ENCODE measurements around the gene CCDC150.
A peak's percentile ranks its signal among the peaks of the same experiment; 100 is the strongest.
"Not testable (repeated sequence)": the region's sequence is repeated elsewhere in the genome, so short reads cannot be mapped to it uniquely, and the experiment has no call there.

CCDC150 gene

DNA sequence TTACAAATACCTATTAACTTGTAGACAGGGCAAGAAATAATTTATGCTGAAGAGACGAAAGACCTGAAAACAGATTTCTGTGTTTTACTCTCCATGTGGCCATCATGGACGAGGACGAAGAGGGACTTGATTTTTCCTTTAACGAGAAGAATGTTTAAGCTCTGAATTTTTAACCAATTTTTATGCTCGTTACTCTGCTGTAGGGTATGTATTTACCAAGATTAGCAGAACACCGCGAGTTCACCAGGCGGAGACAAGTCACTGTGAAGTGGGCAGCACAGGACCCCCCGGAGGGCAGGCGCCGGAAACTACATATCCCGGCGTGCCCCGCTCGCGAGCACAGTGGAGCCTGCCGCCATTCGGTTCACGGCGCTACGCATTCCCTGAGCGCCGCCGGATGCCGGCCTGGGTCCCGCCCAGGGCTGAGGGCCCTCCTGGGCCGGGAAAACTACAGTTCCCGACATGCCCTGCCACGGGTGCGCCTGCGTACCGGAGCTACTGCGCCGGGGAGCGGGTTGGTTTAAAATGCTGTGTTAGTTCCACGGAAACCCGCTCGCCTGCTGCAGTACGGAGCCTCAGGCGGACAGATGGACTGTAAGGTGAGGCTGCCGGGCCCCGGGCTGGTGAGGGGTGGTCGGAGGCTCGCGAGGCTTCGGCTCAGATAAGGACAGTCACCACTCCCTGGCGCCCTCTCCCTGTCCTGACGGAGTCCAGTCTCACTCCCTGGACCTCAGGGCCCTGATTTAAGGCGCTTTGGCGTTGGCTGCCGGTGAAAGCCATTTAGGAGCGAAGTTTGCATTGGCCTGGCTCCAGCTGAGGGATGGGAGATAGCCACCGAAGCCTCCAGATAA lies at the start of gene CCDC150:
Gene CCDC150, plus strand, starts transcription at position 536 of the 851 bp plus-strand sequence. Its CDS starts 52 bp downstream, at position 588.
- peak; percentile 97 to 98 for DNase-seq

DNA sequence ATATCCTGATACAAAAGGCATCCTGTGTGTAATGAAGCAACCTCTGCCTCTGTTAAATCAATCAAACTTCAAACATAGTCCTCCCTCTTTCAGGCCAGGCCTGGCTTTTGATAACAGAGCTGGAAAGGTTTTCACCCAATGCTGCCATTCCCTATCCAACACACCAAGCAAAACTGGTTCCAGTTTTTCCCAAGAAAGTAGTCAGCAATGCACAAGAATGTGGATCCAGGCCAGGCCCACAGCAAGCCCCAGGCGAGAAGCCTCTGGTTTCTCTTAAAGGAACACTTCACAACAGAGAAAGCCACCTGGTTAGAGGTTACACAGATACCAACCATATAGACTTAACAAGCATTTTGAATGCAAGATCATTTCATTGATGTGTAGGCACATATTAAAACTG lies 49.2 kb upstream of the CCDC150 start:
- DNase-seq: no peak

DNA sequence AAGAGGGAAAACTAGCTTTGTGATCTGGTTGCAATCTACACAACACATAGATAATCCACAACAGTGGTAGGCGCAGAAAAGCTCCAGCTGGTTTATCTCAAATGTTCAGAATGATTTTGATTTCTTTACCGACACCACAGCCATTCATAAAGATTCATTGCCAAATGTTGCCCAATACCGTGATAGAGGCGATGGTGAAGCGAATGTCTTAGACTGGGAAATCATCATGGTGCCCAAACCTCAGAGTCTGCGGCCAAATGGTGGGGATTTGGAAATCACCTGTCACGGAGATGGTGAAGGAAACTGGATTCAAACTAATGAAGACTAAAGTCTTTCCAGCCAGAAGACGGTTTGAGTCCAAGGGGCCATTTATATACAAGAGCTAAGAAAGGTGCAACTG lies 48.5 kb upstream of the CCDC150 start:
- no peak for DNase-seq

DNA sequence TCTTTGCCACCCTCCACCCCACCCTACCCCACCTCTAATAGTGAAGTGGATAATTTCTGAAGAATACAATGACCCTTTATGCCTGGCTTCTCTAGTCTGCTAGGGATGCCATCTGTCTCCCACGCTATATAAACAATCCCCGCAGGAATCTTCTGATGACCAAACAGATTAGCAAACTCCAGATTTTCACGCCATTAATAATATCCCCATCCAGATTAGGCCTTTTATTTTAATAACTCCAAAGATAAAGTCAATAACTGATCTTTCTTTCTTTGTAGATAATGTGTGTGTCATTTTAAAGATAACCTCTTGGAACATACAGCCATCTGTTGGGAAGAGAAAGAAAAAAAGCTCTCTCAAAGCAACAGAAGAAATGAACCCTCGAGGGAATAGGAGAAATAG lies 47.9 kb upstream of the CCDC150 start:
- no peak for DNase-seq

DNA sequence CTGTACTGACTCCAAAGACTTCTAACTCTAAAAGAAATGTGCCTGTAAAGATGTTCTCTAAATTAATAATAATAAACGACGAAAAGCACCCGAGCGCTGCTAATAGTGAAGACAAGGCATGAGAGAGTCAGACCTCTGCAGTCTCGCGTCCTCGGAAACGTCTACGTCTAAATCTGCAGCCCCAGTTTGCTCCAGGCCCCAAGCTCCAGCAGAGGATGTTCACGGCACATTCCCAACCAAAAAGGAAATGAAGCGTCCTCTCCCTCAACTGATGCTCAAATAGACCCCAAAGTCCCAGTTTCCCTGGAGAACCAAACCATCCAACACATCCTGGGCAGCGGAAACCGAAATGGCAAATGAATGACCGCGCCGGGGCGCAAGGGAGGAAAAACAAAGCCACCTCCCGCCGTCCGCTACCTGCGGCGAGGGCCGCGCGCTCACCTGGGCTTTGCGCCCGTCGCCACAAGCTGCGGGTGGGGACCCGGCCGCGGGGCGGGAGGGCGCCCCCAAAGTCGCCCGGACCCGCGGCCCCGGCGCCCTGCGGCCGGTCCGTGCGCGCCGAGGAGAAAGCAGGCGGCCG lies 47.1 kb upstream of the CCDC150 start:
- DNase-seq: peak; percentile 33 to 50

DNA sequence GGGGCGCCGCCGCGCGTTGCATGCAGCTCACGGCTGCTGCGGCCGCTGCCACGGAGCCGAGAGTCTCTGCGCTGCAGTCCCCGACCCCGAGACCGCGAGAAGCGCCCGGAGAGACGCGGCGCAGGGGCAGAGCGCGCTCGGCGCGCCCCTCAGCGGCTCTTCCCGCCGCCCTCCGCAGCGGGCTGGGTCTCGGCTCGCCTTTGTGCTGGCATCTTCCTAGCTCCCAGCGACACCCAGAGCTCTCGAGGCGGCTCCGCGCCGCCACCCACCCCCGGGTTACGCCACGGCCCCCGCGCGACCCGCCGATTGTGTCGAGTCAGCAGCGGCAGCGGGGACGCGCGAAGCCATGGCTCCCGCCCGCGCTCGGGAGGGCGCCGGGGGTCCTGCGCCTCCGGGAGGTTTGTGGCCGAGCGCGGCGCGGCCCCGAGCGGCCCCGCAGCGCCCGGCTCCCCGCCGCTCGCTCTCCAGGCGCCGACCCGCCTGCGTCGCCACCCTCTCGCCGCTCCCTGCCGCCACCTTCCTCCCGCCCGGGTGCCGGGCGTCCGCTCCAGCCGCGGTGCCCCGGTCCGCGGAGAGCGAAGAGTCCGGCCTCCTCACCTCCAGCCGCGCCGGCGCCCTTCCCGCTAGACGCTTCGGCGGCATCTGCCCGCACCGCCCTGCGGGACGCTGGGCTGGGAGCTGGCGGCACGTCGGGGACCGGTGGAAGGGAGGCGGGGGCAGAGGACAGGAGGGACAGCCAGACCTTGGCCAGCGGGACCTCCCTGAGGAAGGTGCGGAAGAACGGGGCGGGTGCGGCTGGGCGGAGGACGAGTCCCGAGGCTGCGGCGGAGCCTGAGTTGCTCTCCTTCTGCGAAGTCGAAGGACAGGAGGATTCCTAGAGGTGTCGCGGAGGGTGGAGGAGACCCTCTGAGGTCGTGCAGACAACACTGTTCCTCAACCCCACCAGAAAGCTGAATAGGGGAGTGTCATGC lies 46.3 kb upstream of the CCDC150 start, which contains the start of gene HECW2:
Gene HECW2, minus strand, starts transcription at position 644 of the 971 bp plus-strand sequence.
- DNase-seq: peak; percentile 23 to 31

DNA sequence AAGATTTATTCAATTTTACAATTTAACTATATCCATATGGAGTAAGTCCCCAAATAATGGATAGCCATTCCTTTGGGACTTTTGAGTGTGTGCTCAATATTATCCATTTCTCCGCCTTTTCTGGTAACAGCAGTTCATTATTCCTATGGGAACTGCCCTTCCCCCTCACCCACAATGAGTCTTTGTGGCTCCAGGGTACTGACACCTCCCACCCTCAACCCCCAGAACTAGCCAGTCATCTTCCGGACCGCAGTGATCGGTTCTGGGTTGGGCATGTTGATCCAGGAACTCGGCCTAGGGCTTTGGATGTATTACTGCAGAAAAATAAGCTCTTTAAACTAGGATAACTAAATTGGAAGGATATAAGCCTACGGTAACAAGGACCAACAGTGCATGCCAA lies 45.4 kb upstream of the CCDC150 start:
- DNase-seq: no peak

DNA sequence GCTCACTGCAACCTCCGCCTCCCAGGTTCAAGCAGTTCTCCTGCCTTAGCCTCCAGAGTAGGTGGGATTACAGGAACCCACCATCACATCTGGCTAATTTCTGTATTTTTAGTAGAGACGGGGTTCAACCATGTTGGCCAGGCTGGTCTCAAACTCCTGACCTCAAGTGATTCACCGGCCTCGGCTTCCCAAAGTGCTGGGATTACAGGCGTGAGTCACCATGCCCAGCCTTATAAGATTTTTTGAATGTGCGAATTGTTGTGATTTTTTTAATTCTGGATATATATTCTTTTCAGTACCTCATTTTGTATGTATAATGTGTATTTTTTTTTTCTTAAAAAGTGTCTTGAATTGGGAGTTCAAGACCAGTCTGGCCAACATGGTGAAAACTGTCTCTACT lies 42.0 kb upstream of the CCDC150 start:
- DNase-seq: no peak

DNA sequence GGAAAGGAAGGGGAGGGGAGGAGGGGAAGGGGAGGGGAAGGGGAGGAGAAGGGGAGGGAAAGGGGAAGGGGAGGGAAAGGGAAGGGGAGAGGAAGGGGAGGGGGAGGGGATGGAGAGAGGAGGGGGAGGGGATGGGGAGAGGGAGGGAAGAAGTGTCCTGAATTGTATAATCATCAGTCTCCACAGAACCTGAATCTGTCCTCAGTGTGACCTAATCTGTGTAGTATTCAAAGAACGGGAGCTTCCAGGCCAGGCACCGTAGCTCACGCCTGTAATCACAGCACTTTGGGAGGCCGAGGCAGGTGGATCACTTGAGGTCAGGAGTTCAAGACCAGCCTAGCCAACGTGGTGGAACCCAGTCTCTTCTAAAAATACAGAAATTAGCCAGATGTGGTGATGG lies 41.1 kb upstream of the CCDC150 start:
- DNase-seq: no peak

DNA sequence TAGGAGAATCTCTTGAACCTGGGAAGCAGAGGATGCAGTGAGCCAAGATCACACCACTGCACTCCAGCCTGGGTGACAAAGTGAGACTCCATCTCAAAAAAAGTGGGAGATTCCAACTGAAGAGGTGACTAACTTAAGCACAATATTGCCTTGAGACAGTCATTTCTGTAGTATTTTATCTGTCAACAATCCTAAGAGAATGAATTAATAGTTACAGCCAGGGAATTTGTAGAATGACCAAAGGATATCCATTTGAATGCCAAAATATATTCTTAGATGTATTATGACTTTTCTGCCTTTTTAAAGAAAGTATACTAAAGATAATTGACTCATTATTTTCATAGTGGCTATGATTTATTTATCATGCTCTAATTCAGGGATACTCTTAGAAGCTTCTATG lies 40.7 kb upstream of the CCDC150 start:
- no peak for DNase-seq

DNA sequence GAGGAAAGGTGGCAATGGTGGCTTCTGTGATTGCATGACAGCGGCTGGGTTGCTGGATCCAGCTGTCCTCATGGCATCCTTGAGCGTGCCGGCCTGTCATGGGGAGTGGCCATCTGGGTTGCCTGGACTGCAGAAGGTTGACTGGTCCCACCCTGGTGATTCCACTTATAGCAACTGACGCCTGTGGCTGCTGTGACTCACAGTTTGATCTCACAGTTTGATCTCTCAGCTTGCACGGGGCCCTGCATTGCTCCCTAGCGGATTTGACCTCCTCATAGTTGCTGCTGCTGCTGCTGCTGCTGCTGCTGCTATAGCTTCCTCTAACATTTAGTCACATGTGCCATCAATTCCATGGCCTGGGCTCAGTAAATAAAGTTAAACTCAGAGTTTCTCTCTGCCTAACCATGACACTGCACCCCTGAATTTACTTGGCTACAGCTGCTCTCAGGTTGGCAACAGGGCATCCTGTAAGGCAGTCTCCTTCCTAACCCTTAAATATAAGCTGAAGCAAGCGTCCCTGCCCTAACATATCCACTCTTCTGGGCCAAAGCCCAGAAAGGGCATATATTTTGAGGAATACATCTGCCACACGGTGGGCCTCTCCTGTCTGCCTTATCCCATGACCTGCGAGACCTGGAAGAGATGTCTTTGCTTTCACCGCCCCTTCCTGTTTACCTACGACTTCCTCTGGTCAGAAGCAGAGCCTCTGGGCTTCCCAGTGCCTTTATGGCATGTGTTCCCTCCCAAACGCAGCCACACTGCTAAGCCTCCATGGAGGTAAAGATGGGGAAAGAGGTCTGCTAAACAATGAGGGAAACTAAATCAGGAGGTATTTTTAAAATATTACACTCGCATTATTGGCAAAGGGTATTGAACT lies 37.8 kb upstream of the CCDC150 start:
- no peak for DNase-seq

DNA sequence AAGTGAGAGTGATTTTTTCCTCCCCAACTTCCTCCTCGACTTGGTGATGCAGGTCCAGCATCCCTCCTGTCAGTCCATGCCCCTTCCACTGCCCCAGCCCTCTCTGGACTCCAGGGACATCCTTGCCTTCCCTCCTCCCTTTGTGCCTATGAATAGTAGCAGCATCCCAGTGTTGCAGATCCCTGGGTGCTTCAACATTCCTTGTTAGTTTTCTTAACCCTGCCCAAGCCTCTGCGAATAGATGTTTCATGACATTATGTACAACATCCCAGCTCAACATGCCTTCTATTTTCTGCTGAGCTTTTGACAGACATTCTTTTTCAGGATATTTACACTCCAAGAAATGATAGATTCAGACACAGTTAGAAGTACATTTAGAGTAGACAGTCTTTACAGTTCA lies 35.3 kb upstream of the CCDC150 start:
- DNase-seq: no peak

DNA sequence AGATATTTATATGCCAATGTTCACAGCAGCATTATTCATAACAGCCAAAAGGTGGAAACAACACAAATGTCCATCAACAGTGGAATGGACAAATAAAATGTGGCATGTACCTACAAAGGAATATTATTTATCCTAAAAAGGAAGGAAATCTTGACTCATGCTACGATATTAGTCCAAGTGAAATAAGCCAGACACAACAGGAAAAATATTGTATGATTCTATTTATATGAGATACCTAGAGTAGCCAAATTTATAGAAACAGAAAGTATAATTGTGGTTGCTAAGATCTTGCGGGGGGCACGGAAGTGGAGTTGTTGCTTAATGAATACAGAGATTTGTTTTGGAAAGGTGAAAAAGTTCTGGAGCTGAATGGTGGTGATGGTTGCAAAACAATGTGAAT lies 33.0 kb upstream of the CCDC150 start:
- no peak for DNase-seq

DNA sequence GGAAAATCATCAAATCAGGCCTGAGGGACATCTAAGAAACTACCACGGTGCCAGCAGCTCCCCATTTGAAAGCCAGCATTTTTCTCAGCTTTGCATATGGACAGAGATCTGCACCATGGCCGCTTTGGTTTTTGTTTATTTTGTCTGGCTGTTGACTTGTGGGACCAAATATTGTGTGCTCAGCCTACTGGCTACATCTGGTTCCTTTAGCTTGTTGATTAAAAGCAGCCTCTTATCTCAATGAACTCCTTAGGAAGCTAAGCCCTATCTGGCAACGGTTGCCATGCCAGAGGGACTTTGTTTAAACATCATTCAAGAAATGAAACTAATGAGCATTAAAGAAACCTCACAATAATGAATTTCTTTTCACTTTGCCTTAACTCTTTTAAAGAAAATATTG lies 32.4 kb upstream of the CCDC150 start:
- DNase-seq: no peak

DNA sequence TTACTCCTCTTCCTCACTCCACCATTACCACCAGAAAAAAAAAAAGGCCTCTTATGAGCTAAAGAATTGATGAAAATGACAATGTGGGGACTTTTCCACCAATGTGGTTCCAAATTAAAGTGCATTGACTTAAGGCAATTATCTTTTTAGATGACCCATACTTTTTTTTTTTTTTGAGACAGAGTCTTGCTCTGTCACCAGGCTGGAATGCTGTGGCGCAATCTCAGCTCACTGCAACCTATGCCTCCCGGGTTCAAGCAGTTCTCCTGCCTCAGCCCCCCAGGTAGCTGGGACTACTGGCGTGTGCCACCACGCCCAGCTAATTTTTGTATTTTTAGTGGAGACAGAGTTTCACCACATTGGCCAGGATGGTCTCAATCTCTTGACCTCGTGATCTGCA lies 31.6 kb upstream of the CCDC150 start:
- DNase-seq: not testable (repeated sequence)

DNA sequence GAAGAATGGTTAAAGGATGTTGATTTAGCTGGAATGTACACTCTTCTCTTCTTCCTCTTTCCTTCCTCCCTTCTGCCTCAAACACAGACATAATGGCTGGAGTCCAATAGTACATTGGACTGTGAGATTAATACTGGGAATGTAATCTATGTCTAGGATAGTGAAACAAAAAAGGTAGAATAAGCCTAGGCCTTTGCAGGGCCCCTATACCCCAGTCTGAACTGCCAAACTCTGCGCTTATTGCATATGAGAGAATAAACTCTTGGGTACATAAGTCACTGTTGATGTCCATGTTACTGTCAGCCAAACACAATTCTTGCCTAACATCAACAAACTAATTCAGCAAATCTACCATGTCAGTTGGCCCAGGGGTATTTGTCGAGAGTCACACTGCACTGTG lies 29.7 kb upstream of the CCDC150 start:
- no peak for DNase-seq

DNA sequence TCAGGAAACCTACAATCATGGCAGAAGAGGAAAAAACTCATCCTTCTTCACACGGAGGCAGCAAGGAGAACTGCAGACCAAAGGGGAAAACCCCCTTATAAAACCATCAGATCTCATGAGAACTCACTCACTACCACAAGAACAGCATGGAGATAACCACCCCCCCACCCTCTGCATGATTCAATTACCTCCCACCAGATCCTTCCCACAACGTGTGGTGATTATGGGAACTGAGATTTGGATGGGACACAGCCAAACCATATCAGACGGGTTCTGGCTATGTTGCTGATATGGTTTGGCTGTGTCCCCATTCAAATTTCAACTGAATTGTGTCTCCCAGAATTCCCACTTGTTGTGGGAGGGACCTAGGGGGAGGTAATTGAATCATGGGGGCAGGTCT lies 28.7 kb upstream of the CCDC150 start:
- no peak for DNase-seq

DNA sequence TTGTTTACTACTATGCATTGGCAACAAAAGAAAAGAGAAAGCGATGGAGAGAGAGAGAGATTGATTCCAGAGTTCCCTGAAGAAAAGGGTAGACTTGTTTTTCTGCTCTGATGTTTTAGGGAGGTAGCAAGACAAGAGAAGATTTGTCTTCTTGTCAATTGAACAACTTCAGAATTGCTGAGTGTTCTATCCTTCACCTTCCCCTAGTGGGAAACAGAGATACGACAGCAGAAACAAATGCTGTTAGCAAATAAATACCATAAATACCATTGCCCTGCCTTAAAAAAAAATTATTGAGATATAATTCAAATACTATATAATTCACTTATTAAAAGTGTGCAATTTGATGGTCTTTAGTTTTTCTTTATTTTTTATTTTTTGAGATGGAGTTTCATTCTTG lies 26.2 kb upstream of the CCDC150 start:
- DNase-seq: no peak

DNA sequence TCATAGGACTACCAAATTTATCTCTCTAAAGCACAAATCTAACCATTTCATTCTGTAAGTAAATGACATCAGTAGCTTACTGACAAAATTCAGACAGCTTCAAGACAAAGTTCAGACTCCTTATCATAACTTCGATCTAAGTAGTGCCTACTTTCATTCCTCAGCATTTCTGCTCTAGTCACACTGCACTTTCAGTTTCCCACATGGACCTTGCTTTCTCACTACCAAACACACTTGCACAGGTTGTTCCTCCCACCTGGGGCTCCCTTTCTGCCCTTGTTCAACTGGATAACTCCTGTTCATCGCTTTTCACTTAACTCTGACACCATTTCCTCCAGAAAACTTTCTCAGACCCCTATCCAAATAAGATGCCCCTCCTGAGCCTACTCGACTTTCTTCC lies 22.1 kb upstream of the CCDC150 start:
- DNase-seq: no peak

DNA sequence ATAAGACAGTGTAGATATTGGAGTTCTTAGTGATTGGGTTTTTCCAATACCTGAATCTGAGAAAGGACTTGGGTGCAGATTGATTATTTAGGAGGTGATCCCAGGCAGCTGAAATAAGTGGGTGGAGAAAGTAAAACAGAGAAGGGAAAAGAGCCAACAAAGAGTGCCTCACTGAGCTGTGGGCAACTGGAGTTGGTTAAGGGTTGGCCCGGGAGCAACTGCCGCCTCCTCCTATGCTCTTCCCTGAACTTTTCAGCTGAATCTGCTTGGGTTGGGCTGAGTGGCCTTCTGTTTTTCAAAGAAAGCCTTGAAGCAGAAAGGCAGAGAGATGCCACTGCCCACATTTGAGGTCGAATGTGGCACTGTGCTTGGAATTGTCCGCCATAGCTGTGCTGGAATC lies 20.9 kb upstream of the CCDC150 start:
- DNase-seq: no peak

DNA sequence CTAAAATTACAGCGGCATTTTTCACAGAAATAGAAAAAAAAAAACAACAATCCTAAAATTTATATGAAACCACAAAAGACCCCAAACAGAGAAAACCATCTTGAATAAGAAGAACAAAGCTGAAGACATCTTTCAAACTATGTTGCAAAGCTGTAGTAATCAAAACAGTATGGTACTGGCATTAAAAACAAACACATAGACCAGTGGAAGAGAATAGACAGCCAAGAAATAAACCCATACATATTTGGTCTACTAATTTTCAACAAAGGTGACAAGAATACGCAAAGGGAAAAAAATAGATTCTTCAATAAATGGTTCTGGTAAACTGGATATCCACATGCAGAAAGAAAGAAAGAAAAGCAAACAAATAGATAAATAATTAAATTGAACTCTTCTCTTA lies 9.0 kb upstream of the CCDC150 start:
- DNase-seq: no peak

DNA sequence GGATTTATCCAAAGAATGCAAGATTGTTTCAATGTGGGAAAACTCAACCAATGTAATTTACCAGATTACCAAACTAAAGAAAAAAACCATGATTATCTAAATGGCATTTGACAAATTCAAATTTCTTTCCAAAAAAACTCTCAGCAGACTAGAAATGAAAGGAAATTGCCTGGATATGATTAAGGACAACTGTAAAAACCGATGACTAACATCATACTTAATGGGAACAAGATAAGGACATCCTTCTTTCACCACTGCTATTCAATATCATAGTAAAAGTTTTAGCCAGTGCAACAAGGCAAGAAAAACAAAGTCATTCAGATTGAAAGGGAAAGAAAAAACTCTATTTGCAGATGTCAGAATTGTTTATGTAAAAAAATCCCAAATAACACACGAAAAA lies 4.4 kb upstream of the CCDC150 start:
- DNase-seq: no peak
